K562 (cell line): ENCODE results near the gene AGRN. TPM values are rescaled to one million over a fixed set of nuclear protein-coding genes. Genes with fewer than 3 reads are reported as not detected.

Source experiments
- BRD4 ChIP-seq: fragments of 200-600 bp; sonication (generic); IDR thresholded peaks from 2 replicates; pipeline ENCODE4 v1.6.1; 2017; ENCODE audit warnings: inconsistent platforms
- DPF2 ChIP-seq: fragments of 450-650 bp; IDR thresholded peaks from 2 replicates; pipeline ENCODE4 v1.6.1; 2016
- E2F8 ChIP-seq: fragments of 450-650 bp; IDR thresholded peaks from 2 replicates; pipeline ENCODE4 v1.7.1; 2018; ENCODE audit warnings: mild to moderate bottlenecking, low read depth; ENCODE audit not compliant: partially characterized antibody
- ESRRB ChIP-seq: fragments of 250-450 bp; sonication (Bioruptor Pico); IDR thresholded peaks from 2 replicates; pipeline ENCODE4 v1.5.0; 2020; ENCODE audit warnings: mild to moderate bottlenecking, moderate library complexity, borderline replicate concordance
- EWSR1 ChIP-seq: fragments of 450-650 bp; IDR thresholded peaks from 2 replicates; pipeline ENCODE4 v1.6.1; 2018; ENCODE audit warnings: borderline replicate concordance, mild to moderate bottlenecking, low read depth, moderate library complexity; ENCODE audit not compliant: partially characterized antibody
- FOXK1 ChIP-seq: sonication (generic); formaldehyde crosslinking; IDR thresholded peaks from 2 replicates; pipeline ENCODE4 v1.8.0; 2022; ENCODE audit warnings: missing genetic modification reagents, mild to moderate bottlenecking, borderline replicate concordance
- GABPA ChIP-seq: fragments of 200-800 bp; sonication (Bioruptor generic); conservative IDR thresholded peaks from 2 replicates; pipeline ENCODE4 v1.6.1; 2016; ENCODE audit warnings: low read depth, missing genetic modification characterization, missing compliant biosample characterization
- GTF3C2 ChIP-seq: IDR thresholded peaks from 3 replicates; pipeline ENCODE4 v1.6.1; 2011; ENCODE audit warnings: borderline replicate concordance, mild to moderate bottlenecking, moderate library complexity; ENCODE audit not compliant: insufficient read length; ENCODE audit errors: extremely low read depth
- HMG20A ChIP-seq: fragments of 450-650 bp; formaldehyde crosslinking; conservative IDR thresholded peaks from 2 replicates; pipeline ENCODE4 v1.4.0; 2020; ENCODE audit warnings: mild to moderate bottlenecking, mixed read lengths
- KLF1 ChIP-seq: fragments of 450-650 bp; IDR thresholded peaks from 2 replicates; pipeline ENCODE4 v1.6.1; 2016; ENCODE audit warnings: missing genetic modification characterization, missing compliant biosample characterization
- PHB ChIP-seq: fragments of 250-450 bp; sonication (Bioruptor Pico); IDR thresholded peaks from 2 replicates; pipeline ENCODE4 v1.5.0; 2021
- RB1 ChIP-seq: fragments of 450-650 bp; IDR thresholded peaks from 2 replicates; pipeline ENCODE4 v1.6.1; 2017; ENCODE audit warnings: low read depth, mild to moderate bottlenecking
- RBM15 ChIP-seq: fragments of 200-400 bp; formaldehyde crosslinking; IDR thresholded peaks from 2 replicates; pipeline ENCODE4 v1.6.1; 2018; ENCODE audit warnings: mild to moderate bottlenecking, low read length, moderate library complexity; ENCODE audit not compliant: insufficient read depth
- RBM39 ChIP-seq: fragments of 200-400 bp; formaldehyde crosslinking; optimal IDR thresholded peaks from 2 replicates; pipeline ENCODE3; 2018; ENCODE audit warnings: low read depth, low read length
- RHOXF2B ChIP-seq: fragments of 250-450 bp; sonication (Bioruptor Pico); conservative IDR thresholded peaks from 2 replicates; pipeline ENCODE4 v1.5.1; 2021
- RUNX1 ChIP-seq: sonication (generic); IDR thresholded peaks from 2 replicates; pipeline ENCODE4 v1.6.1; 2016; ENCODE audit warnings: antibody characterized with exemption, low read depth
- ZFP30 ChIP-seq: fragments of 250-450 bp; sonication (Bioruptor Pico); IDR thresholded peaks from 2 replicates; pipeline ENCODE4 v1.8.0; 2022; ENCODE audit warnings: moderate library complexity, mild to moderate bottlenecking, inconsistent platforms, borderline replicate concordance
- ZSCAN29 ChIP-seq: fragments of 450-650 bp; IDR thresholded peaks from 2 replicates; pipeline ENCODE4 v1.6.1; 2017
- polyA plus RNA-seq, 8 experiments: library from polyadenylated mRNA; depleted of rRNA in 4 of 8; stranded (reverse) in 5 of 8; unstranded in 3 of 8; fragments of >200 nt; fragmentation: Nextera tagmentation in 2 of 8; fragmentation: Illumina TruSeq in 1 of 8; extraction: Ambion mirVana in 2 of 8; extraction: Trizol in 1 of 8; gene quantifications; 2 replicates each; pipeline versions ENCODE4 v1.2.1 to v1.2.3, GENCODE V29; 2011 to 2014; ENCODE audit warnings: inconsistent platforms in 1 of 8, missing spikeins in 1 of 8
- total RNA-seq, 7 experiments: library from RNA; depleted of rRNA in 6 of 7; stranded (reverse); fragments of >200 nt in 6 of 7; fragmentation: Illumina TruSeq in 2 of 7; extraction: Trizol in 2 of 7; gene quantifications; 2 replicates each; pipeline versions ENCODE4 v1.2.1 to v1.2.3, GENCODE V29; 2011 to 2021; ENCODE audit warnings: low replicate concordance in 1 of 7
- TF ChIP-seq, protein P1 (sequence below): sonication (generic); formaldehyde crosslinking; IDR thresholded peaks from 2 replicates; pipeline ENCODE4 v1.8.1; 2023; ENCODE audit warnings: mild to moderate bottlenecking, missing genetic modification reagents
- TF ChIP-seq, protein P2 (sequence below): sonication (generic); formaldehyde crosslinking; IDR thresholded peaks from 2 replicates; pipeline ENCODE4 v1.8.1; 2023; ENCODE audit warnings: mild to moderate bottlenecking, missing genetic modification reagents

AGRN gene
- total and polyA plus RNA-seq, 9 of the 15 experiments (the other 6 are each of a cell fraction or from before 2014, with no cell fraction given), result 0.04 to 111 (median 18.1) TPM

DNA sequence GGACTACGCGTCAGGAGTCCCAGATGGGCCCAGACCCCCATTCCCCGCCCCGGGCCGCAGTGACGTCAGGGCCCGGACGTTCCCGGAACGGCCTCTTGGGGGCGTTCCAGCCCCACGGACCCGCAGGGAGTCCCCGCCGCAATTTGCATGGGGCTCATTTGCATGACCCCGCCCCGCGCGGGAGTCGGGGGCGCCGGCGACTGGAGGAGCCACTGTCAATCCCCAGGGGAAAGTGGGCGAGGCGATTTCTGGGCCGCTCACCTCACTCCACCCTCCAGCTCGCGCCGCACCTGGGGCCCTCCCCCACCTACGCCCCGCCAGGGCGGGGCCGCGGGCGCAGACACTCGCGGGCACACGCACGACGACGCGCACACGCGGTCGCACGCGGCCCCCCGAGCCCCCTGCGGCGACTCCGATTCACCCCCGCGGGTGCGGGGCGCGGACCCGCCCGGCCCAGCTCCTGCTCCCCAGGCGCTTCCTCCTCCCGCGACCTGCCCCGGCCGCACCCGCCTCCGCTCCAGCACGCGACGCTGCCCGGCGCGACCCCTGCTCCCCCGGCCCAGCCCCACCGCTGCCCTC lies 13.2 kb downstream of the AGRN start (continued):
- TF ChIP-seq GTF3C2 (no peak), RBM15 (no peak), BRD4 (no peak), RB1 (peak; percentile 68; the same call in 1 of the 2 replicates), ZSCAN29 (no peak), HMG20A (CRISPR knock-in tag) (no peak), FOXK1 (CRISPR knock-in tag) (no peak), ESRRB (CRISPR knock-in tag) (no peak), DPF2 (no peak), GABPA (tag) (no peak), RUNX1 (no peak), EWSR1 (no peak), ZFP30 (no peak), RHOXF2B (CRISPR knock-in tag) (no peak), RBM39 (no peak), E2F8 (peak; percentile 84), KLF1 (tag) (peak; percentile 33; the same call in 1 of the 2 replicates), PHB (no peak)
- TF ChIP-seq, protein P1, sequence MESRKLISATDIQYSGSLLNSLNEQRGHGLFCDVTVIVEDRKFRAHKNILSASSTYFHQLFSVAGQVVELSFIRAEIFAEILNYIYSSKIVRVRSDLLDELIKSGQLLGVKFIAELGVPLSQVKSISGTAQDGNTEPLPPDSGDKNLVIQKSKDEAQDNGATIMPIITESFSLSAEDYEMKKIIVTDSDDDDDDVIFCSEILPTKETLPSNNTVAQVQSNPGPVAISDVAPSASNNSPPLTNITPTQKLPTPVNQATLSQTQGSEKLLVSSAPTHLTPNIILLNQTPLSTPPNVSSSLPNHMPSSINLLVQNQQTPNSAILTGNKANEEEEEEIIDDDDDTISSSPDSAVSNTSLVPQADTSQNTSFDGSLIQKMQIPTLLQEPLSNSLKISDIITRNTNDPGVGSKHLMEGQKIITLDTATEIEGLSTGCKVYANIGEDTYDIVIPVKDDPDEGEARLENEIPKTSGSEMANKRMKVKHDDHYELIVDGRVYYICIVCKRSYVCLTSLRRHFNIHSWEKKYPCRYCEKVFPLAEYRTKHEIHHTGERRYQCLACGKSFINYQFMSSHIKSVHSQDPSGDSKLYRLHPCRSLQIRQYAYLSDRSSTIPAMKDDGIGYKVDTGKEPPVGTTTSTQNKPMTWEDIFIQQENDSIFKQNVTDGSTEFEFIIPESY (CRISPR knock-in tag), result peak; percentile 52; the same call in 1 of the 2 replicates
- TF ChIP-seq, protein P2, sequence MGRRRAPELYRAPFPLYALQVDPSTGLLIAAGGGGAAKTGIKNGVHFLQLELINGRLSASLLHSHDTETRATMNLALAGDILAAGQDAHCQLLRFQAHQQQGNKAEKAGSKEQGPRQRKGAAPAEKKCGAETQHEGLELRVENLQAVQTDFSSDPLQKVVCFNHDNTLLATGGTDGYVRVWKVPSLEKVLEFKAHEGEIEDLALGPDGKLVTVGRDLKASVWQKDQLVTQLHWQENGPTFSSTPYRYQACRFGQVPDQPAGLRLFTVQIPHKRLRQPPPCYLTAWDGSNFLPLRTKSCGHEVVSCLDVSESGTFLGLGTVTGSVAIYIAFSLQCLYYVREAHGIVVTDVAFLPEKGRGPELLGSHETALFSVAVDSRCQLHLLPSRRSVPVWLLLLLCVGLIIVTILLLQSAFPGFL, result no peak
